GM18499 (cell line): ENCODE measurements around the gene NECTIN4.
"Not testable (repeated sequence)": the region's sequence is repeated elsewhere in the genome, so short reads cannot be mapped to it uniquely, and the experiment has no call there.

Experiments used
- ATAC-seq: cut with Tn5 transposase; IDR thresholded peaks from one replicate; pipeline ENCODE4 v1.9.1; 2021; ENCODE audit warnings: moderate number of reproducible peaks; ENCODE audit not compliant: insufficient read depth, unreplicated experiment

Gene NECTIN4

GRCh38 chr1:161037661-161038522 is 51.5 kb downstream of the NECTIN4 start:
- no peak for ATAC-seq

- ATAC-seq = no peak
Observed at GRCh38 chr1:161033751-161034150, 55.6 kb downstream of the NECTIN4 start.

GRCh38 chr1:161032409-161032808 is 56.9 kb downstream of the NECTIN4 start:
- no peak for ATAC-seq

GRCh38 chr1:161031874-161032273 is 57.5 kb downstream of the NECTIN4 start:
- ATAC-seq = no peak

GRCh38 chr1:161029466-161029865 is 59.9 kb downstream of the NECTIN4 start:
- ATAC-seq = not testable (repeated sequence)

- not testable (repeated sequence) for ATAC-seq
Observed at GRCh38 chr1:161026954-161027353, 62.4 kb downstream of the NECTIN4 start.

- not testable (repeated sequence) for ATAC-seq
Observed at GRCh38 chr1:161022432-161022831, 66.9 kb downstream of the NECTIN4 start.

GRCh38 chr1:161021970-161022353 is 67.4 kb downstream of the NECTIN4 start:
- ATAC-seq = no peak

GRCh38 chr1:161021165-161021969 is 68.0 kb downstream of the NECTIN4 start:
- ATAC-seq = peak; percentile 48
